Left lung (tissue), 10 donors: ENCODE measurements around the gene PANX1. TPM values are rescaled to one million over a fixed set of nuclear protein-coding genes. Genes with fewer than 3 reads are reported as not detected.

ENCODE experiments used
- ATAC-seq: fragments of 200-7000 bp; cut with Tn5 transposase; one replicate; pipeline ENCODE4 v1.9.1; 2020; ENCODE audit warnings: moderate library complexity
- DNase-seq, 4 donors: peaks; one replicate each; pipeline ENCODE4 v3.0.0-alpha.2; 2013 to 2020
- H3K27ac ChIP-seq, 2 donors: fragments of 200-600 bp; sonication (generic) in 1 of 2; one replicate each; pipeline versions ENCODE4 v1.5.0 to v1.8.0; 2020 to 2021
- H3K27me3 ChIP-seq, 2 donors: fragments of 200-600 bp; sonication (generic) in 1 of 2; one replicate each; pipeline versions ENCODE4 v1.5.0 to v1.8.0; 2020 to 2021
- H3K36me3 ChIP-seq, 2 donors: fragments of 200-600 bp; sonication (generic) in 1 of 2; one replicate each; pipeline versions ENCODE4 v1.5.0 to v1.8.0; 2020 to 2021
- H3K4me1 ChIP-seq, 2 donors: fragments of 200-600 bp; one replicate each; pipeline ENCODE4 v1.8.0; 2021
- H3K4me3 ChIP-seq, 2 donors: fragments of 200-600 bp; sonication (generic) in 1 of 2; one replicate each; pipeline versions ENCODE4 v1.5.0 to v1.8.0; 2020 to 2021; ENCODE audit warnings: mild to moderate bottlenecking in 1 of 2
- H3K9me3 ChIP-seq, 2 donors: fragments of 200-600 bp; sonication (generic) in 1 of 2; one replicate each; pipeline versions ENCODE4 v1.5.0 to v1.8.0; 2020 to 2021
- intact Hi-C, 2 donors: fragments of 100-400 bp; cut with DNase I; formaldehyde crosslinking; loops; one replicate each; pipeline versions ENCODE4 v1.11.2 to v1.14.2; 2022
- polyA plus RNA-seq, 6 donors: library from polyadenylated mRNA; unstranded; fragments of 120-200 nt; gene quantifications; one replicate each; pipeline ENCODE4 v1.2.1, GENCODE V29; 2013; ENCODE audit not compliant: insufficient read length in 6 of 6
- total RNA-seq, 2 donors: library from RNA; stranded (reverse); fragmentation: NEBNext Ultra II Directional; extraction: Animal tissue kit (Norgen Biotek cat#: 25700); gene quantifications; one replicate each; pipeline ENCODE4 v1.2.1, GENCODE V29; 2021
- TF ChIP-seq, protein P1 (sequence below), 2 donors: fragments of 200-600 bp; sonication (generic) in 1 of 2; IDR thresholded peaks; one replicate each; pipeline versions ENCODE4 v1.5.0 to v1.8.0; 2021; ENCODE audit warnings: antibody characterized with exemption in 2 of 2
- donor health status: DM: no; HTN: yes; CAD: no.
- donor health status: DM: no; HTN: no; CAD: no.

PANX1 gene
- total and polyA plus RNA-seq, 8 donors = 21.1 to 36.8 (median 27.3) TPM

- ATAC-seq = no peak
- Histone ChIP-seq H3K27ac (peak overlapping the region in 1 of 2 donors; percentile 91), H3K4me3 (peak overlapping the region in 1 of 2 donors; percentile 87), H3K4me1 (peaks cover 14 to 43% of the 10 kb centered on the region in 2 donors), H3K9me3 (no peaks in the 10 kb centered on the region), H3K27me3 (no peaks in the 10 kb centered on the region), H3K36me3 (no peaks in the 10 kb centered on the region)
- intact Hi-C loops = no loop called here
- no peak for DNase-seq
- TF ChIP-seq, protein P1, sequence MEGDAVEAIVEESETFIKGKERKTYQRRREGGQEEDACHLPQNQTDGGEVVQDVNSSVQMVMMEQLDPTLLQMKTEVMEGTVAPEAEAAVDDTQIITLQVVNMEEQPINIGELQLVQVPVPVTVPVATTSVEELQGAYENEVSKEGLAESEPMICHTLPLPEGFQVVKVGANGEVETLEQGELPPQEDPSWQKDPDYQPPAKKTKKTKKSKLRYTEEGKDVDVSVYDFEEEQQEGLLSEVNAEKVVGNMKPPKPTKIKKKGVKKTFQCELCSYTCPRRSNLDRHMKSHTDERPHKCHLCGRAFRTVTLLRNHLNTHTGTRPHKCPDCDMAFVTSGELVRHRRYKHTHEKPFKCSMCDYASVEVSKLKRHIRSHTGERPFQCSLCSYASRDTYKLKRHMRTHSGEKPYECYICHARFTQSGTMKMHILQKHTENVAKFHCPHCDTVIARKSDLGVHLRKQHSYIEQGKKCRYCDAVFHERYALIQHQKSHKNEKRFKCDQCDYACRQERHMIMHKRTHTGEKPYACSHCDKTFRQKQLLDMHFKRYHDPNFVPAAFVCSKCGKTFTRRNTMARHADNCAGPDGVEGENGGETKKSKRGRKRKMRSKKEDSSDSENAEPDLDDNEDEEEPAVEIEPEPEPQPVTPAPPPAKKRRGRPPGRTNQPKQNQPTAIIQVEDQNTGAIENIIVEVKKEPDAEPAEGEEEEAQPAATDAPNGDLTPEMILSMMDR (IDR thresholded peaks at IDR 0.05) = no peak
These were observed 1.0 kb upstream of the PANX1 start for GRCh38 chr11:94127638-94128037.

DNA sequence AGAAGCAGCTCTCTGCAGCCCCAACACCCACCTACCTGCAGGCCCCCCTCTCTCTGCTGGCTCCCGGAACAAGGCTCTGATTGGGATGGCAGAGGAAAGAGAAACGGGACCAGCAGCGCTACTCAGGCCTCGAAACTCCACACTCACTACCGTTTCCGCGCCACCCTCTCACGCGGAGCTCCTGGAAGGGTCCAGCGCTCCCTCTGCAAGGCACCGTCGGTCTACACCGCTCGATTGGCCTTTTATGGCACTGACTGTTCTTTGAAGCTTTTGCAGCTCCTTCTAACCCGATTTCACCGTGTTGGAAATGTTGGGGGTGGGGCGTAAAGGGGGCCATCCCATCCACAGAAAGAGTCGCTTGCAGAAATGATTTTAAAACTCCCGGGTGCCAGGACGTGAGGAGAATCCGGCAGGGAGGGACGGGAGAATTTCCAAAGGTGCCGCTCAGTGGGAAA lies 323 bp upstream of the PANX1 start:
- H3K27me3 ChIP-seq = no peaks in the 10 kb centered on the region
- H3K36me3 ChIP-seq = no peaks in the 10 kb centered on the region
- DNase-seq = peak in 1 of 4 donors; percentile 69
- TF ChIP-seq, protein P1 (IDR thresholded peaks at IDR 0.05) = no peak
- H3K4me1 ChIP-seq = peaks cover 14 to 50% of the 10 kb centered on the region in 2 donors
- H3K27ac ChIP-seq = peak overlapping the region; percentile 91 to 95
- no peaks in the 10 kb centered on the region for H3K9me3 ChIP-seq
- H3K4me3 ChIP-seq = peak overlapping the region; percentile 76 to 87
- peak; percentile 16 for ATAC-seq
- intact Hi-C loops = no loop called here

DNA sequence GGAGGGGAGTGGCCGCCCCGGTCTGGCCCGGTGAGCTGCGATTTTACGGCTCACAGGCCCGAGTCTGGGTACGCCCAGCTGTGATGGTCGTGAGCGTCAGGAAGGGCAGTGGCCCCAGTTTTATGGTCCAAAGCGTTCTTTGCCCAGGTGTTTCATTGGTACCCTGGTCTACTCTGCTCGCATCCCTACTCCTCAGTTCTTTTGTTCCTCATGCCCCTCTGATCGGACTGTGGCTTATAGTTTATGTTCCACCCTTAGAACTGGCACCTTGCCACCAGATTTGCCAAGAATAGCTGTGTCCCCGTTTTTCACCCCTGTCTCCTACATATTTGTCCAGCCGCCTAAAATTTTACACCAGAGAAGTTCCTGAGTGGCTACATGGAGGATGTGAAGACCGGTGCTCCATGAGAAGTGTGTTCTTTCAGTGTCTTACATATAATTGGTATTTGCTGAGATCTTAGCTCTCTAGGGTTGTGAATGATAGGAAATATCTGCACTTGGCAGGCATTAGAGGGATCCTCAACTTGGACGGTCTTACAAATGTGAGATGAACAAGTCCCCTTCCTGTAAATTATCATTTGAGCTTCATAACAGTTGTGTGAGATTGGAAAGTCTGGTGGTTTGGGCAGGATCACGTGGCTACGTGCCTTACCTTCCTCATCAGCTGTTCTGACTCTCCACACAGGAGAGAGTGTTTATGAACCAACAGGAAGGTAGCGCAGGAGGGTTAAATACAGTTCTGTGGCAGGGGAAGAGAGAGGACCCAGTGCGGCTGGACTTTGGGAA lies 1.1 kb downstream of the PANX1 start:
- Histone ChIP-seq H3K4me3 (peak overlapping the region; percentile 76 to 87), H3K9me3 (no peaks in the 10 kb centered on the region), H3K36me3 (no peaks in the 10 kb centered on the region), H3K27ac (peak overlapping the region; percentile 91 to 95), H3K4me1 (peaks cover 15 to 62% of the 10 kb centered on the region in 2 donors), H3K27me3 (no peaks in the 10 kb centered on the region)
- intact Hi-C loops = no loop called here
- DNase-seq = peak in 2 of 4 donors; percentile 52 to 55
- TF ChIP-seq, protein P1 (IDR thresholded peaks at IDR 0.05) = no peak
- peak; percentile 75 for ATAC-seq

DNA sequence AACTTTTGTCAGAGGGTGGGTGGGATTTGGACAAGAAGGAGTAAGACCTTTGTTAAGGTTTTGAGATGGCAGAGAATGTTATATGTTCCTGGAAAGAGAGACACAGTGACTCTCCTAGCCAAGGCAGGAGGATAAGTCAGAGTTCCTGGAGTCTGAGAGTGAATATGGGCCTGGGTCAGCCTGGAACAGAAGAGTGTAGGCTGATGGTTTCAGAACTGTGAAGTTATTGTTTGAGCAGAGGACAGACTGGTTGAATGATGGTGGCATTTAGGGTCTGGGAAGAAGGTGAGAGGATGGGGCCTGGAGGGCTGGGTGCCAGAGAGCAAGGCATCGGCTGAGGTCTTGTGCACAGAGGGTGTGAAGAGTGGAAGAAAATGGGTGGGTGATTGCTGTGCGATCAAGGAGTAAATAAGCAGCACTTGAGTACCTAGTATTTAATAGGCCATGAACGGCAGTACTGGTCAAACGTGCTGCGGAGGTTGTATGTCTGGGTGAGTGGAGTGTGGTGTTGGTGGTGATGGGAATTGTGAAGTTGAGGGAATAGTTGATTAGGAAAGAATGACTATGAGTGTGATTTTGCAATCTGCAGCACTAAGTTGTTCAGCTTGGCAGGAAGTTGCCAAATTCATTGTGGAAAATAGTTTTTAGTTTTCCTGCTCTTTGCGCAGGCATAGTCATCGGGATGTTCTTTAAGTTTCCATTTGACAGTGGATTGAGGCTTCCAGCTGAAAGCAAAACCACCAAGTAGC lies 1.8 kb downstream of the PANX1 start:
- H3K4me3 ChIP-seq = peak overlapping the region; percentile 76 to 87
- ATAC-seq = peak; percentile 44

More for the DNA sequence above, 1.8 kb downstream of the PANX1 start:
- H3K4me1 ChIP-seq = peaks cover 22 to 70% of the 10 kb centered on the region in 2 donors
- peak in 3 of 4 donors; percentile 44 to 66 (median 64) for DNase-seq
- peak overlapping the region; percentile 91 to 95 for H3K27ac ChIP-seq
- TF ChIP-seq, protein P1 (IDR thresholded peaks at IDR 0.05) = no peak
- intact Hi-C loops = no loop called here
- H3K36me3 ChIP-seq = no peaks in the 10 kb centered on the region
- no peaks in the 10 kb centered on the region for H3K9me3 ChIP-seq
- no peaks in the 10 kb centered on the region for H3K27me3 ChIP-seq
